ENCODE results near the gene MORC2. TPM values are rescaled to one million over a fixed set of nuclear protein-coding genes. Genes with fewer than 3 reads are reported as not detected.

The MORC2 gene
- total and polyA plus RNA-seq, 9 of the 15 experiments (the other 6 are each of a cell fraction or from before 2014, with no cell fraction given) = 3.3 to 34.7 (median 16.7) TPM

- BruUV-seq (replicated peaks) = no TSS peak
- Histone ChIP-seq H3K4me2 (ENCODE audit: insufficient read depth, low read length) (no peak overlapping the region), H3K4me1 (replicated peaks in 1 of 2; ENCODE audit: control insufficient read depth in 2 of 2, insufficient read depth in 2 of 2, low read length in 2 of 2) (no peaks in the 10 kb centered on the region), H3K27me3 (ENCODE audit: control insufficient read depth in 2 of 2, insufficient read depth in 2 of 2, low read length in 2 of 2) (no peaks in the 10 kb centered on the region), H3K4me3 (no peak overlapping the region), H4K20me1 (replicated peaks; ENCODE audit: control insufficient read depth, insufficient read depth, low read length) (no peaks in the 10 kb centered on the region), H3K9me1 (ENCODE audit: control insufficient read depth, insufficient read depth, low read length) (no peaks in the 10 kb centered on the region), H3K36me3 (ENCODE audit: control insufficient read depth, insufficient read depth, low read length) (peaks cover 18% of the 10 kb centered on the region; the same call in 1 of the 3 replicates), H3K9ac (ENCODE audit: insufficient read depth in 1 of 2, low read depth in 2 of 2, low read length in 2 of 2) (no peak overlapping the region), H3K27ac (ENCODE audit: extremely low read depth, low read depth, low read length) (no peak overlapping the region), H3K79me2 (ENCODE audit: control insufficient read depth, insufficient read depth, low read length) (no peaks in the 10 kb centered on the region), H3K9me3 (replicated peaks; ENCODE audit: control insufficient read depth, insufficient read depth, low read depth, low read length) (no peaks in the 10 kb centered on the region), H2AFZ (ENCODE audit: low read depth, low read length) (no peak overlapping the region)
- intact Hi-C loops (cut with micrococcal nuclease) (no loop called here), in situ Hi-C loops (cut with MboI) (loop anchor here (5.0 kb wide), 1 partner anchor 155 kb away; no protein-coding TSS in a partner anchor)
- 81% methylated on average over 16 of the region's 34 CpGs for WGBS (ENCODE audit: insufficient coverage, low coverage, missing lambda C conversion rate)
- CTCF ChIA-PET (ENCODE audit: low intra/inter-chr PET ratio) = no interaction called here
- POLR2A ChIA-PET = interaction anchor here (0.7 to 1.0 kb wide), 5 partner anchors 13 to 159 kb away, joined by 3 to 5 read pairs (median 3); no protein-coding TSS in a partner anchor
- ATAC-seq (no peak), DNase-seq (ENCODE audit: extremely low read depth in 1 of 4, low spot score in 3 of 4) (no peak), FAIRE-seq (no peak)
- TF ChIP-seq ZNF76 (CRISPR knock-in tag; IDR thresholded peaks at IDR 0.05; ENCODE audit: borderline replicate concordance) = no peak
- no peak for TF ChIP-seq KLF10 (CRISPR knock-in tag; IDR thresholded peaks at IDR 0.05)
- TF ChIP-seq RBM22 (IDR thresholded peaks at IDR 0.05; ENCODE audit: low read depth, low read length, poor library complexity, severe bottlenecking) = peak; percentile 56
- TF ChIP-seq, protein P1, sequence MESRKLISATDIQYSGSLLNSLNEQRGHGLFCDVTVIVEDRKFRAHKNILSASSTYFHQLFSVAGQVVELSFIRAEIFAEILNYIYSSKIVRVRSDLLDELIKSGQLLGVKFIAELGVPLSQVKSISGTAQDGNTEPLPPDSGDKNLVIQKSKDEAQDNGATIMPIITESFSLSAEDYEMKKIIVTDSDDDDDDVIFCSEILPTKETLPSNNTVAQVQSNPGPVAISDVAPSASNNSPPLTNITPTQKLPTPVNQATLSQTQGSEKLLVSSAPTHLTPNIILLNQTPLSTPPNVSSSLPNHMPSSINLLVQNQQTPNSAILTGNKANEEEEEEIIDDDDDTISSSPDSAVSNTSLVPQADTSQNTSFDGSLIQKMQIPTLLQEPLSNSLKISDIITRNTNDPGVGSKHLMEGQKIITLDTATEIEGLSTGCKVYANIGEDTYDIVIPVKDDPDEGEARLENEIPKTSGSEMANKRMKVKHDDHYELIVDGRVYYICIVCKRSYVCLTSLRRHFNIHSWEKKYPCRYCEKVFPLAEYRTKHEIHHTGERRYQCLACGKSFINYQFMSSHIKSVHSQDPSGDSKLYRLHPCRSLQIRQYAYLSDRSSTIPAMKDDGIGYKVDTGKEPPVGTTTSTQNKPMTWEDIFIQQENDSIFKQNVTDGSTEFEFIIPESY (CRISPR knock-in tag; IDR thresholded peaks at IDR 0.05) = peak; percentile 70
- TF ChIP-seq POLR2G (IDR thresholded peaks at IDR 0.05; ENCODE audit: low read depth, low read length) = peak; percentile 64
- TF ChIP-seq RFX1 (IDR thresholded peaks at IDR 0.05) = no peak
- TF ChIP-seq MAZ (CRISPR knock-in tag; conservative IDR thresholded peaks at IDR 0.05 in 1 of 2, IDR thresholded peaks at IDR 0.05 in 1 of 2) = no peak
- TF ChIP-seq CBX1 (IDR thresholded peaks at IDR 0.05; ENCODE audit: low read depth) = no peak
- no peak for TF ChIP-seq HMGN3 (IDR thresholded peaks at IDR 0.05; ENCODE audit: borderline replicate concordance, extremely low read depth, insufficient read length, low read depth, low read length)
Measured at GRCh38 chr22:30922151-30922611, 46.4 kb downstream of the MORC2 start.

Data from K562 (cell line).